Activated naive CD4-positive, alpha-beta T cell treated with anti-CD3 and anti-CD28 coated beads, Interleukin-2, amount 50 U/mL, for 72 hours (primary cell): ENCODE data around the gene KIFAP3. TPM values are rescaled to one million over a fixed set of nuclear protein-coding genes. Genes with fewer than 3 reads are reported as not detected.

Experiments
- total RNA-seq, 2 donors: library from RNA; stranded (reverse); gene quantifications; one replicate each; pipeline ENCODE4 v1.2.3, GENCODE V29; 2022

KIFAP3 gene
- total RNA-seq, 2 donors from 2014 or later, result 13.2 to 15.8 TPM

Other genes with a start within 250 kb of the KIFAP3 start
- 10 to 100 TPM; 11.4 to 16.3 TPM for gene SCYL3, start 180.8 kb downstream of the KIFAP3 start, total RNA-seq
- gene NTMT2, start 71.3 kb upstream of the KIFAP3 start, total RNA-seq, result not detected